H1 (cell line): ENCODE results near the gene UBE2M.

ENCODE experiments used
- ASH2L ChIP-seq: fragments of 200-600, 300-600 bp; sonication (generic); IDR thresholded peaks from one replicate; pipeline ENCODE4 v1.7.1; 2017; ENCODE audit warnings: low read length
- CHD1 ChIP-seq: IDR thresholded peaks from 2 replicates; pipeline ENCODE4 v1.6.1; 2012; ENCODE audit warnings: low read depth, low read length, improper control_type of control experiment
- CTCF ChIP-seq, 3 experiments: IDR thresholded peaks; 1 replicate in 2 of 3; 2 replicates in 1 of 3; pipeline versions ENCODE4 v1.5.1 to v1.6.1; 2011; ENCODE audit warnings: low read length in 3 of 3, mild to moderate bottlenecking in 3 of 3, inconsistent platforms in 2 of 3, low read depth in 1 of 3, moderate library complexity in 1 of 3; ENCODE audit not compliant: insufficient read depth in 1 of 3; ENCODE audit errors: control extremely low read depth in 1 of 3
- HDAC2 ChIP-seq, 2 experiments: fragments of 300-600 bp in 1 of 2; sonication (generic) in 1 of 2; IDR thresholded peaks; 2 replicates each; pipeline ENCODE4 v1.6.1; 2011 to 2012; ENCODE audit warnings: low read depth in 2 of 2, low read length in 2 of 2, mild to moderate bottlenecking in 2 of 2, moderate library complexity in 2 of 2, borderline replicate concordance in 1 of 2, inconsistent platforms in 1 of 2
- HDAC6 ChIP-seq: IDR thresholded peaks from one replicate; pipeline ENCODE4 v1.7.1; 2012; ENCODE audit warnings: low read depth, mild to moderate bottlenecking, inconsistent platforms, low read length, moderate library complexity
- JUN ChIP-seq: IDR thresholded peaks from 2 replicates; pipeline ENCODE4 v1.6.1; 2011; ENCODE audit warnings: low read depth, mild to moderate bottlenecking, improper control_type of control experiment, low read length
- MAFK ChIP-seq: IDR thresholded peaks from 2 replicates; pipeline ENCODE4 v1.6.1; 2012; ENCODE audit warnings: low read depth, mild to moderate bottlenecking, improper control_type of control experiment, low read length
- POLR2A ChIP-seq, 2 experiments: IDR thresholded peaks; 1 replicate in 1 of 2; 2 replicates in 1 of 2; pipeline ENCODE4 v1.6.1; 2011; ENCODE audit warnings: low read depth in 2 of 2, low read length in 2 of 2, mild to moderate bottlenecking in 2 of 2; ENCODE audit errors: control extremely low read depth in 1 of 2
- POLR2AphosphoS5 ChIP-seq: IDR thresholded peaks from 2 replicates; pipeline ENCODE4 v1.6.1; 2011; ENCODE audit warnings: low read depth, low read length
- RAD21 ChIP-seq, 2 experiments: IDR thresholded peaks in 1 of 2; conservative IDR thresholded peaks in 1 of 2; 2 replicates each; pipeline ENCODE4 v1.6.1; 2011; ENCODE audit warnings: low read depth in 2 of 2, low read length in 2 of 2, improper control_type of control experiment in 1 of 2, inconsistent platforms in 1 of 2, mild to moderate bottlenecking in 1 of 2, moderate library complexity in 1 of 2
- SIX5 ChIP-seq: IDR thresholded peaks from 2 replicates; pipeline ENCODE4 v1.6.1; 2011; ENCODE audit warnings: mild to moderate bottlenecking, low read depth, low read length
- TBP ChIP-seq: IDR thresholded peaks from 2 replicates; pipeline ENCODE4 v1.6.1; 2011; ENCODE audit warnings: low read depth, low read length, improper control_type of control experiment
- USF2 ChIP-seq: IDR thresholded peaks from 2 replicates; pipeline ENCODE4 v1.6.1; 2011; ENCODE audit warnings: low read length, improper control_type of control experiment
- ZNF274 ChIP-seq: IDR thresholded peaks from 2 replicates; pipeline ENCODE4 v1.7.0; 2012; ENCODE audit warnings: low read length, borderline replicate concordance; ENCODE audit errors: extremely low read depth

GRCh38 chr19:58570770-58571574, 12.6 kb upstream of the UBE2M start:
- no peak for TF ChIP-seq CTCF (IDR thresholded peaks at IDR 0.05; ENCODE audit: control extremely low read depth in 1 of 3, insufficient read depth in 1 of 3, low read depth in 1 of 3, low read length in 3 of 3)
- TF ChIP-seq POLR2A (IDR thresholded peaks at IDR 0.05; ENCODE audit: control extremely low read depth in 1 of 2, low read depth in 2 of 2, low read length in 2 of 2): no peak
- TF ChIP-seq RAD21 (IDR thresholded peaks at IDR 0.05 in 1 of 2, conservative IDR thresholded peaks at IDR 0.05 in 1 of 2; ENCODE audit: low read depth in 2 of 2, low read length in 2 of 2): no peak
- no peak for TF ChIP-seq SIX5
- TF ChIP-seq HDAC2 (IDR thresholded peaks at IDR 0.05; ENCODE audit: borderline replicate concordance in 1 of 2, low read depth in 2 of 2, low read length in 2 of 2): no peak
- TF ChIP-seq TBP: no peak
- no peak for TF ChIP-seq CHD1
- no peak for TF ChIP-seq ZNF274
- TF ChIP-seq MAFK: no peak
- TF ChIP-seq HDAC6: no peak
- no peak for TF ChIP-seq JUN
- no peak for TF ChIP-seq POLR2AphosphoS5
- no peak for TF ChIP-seq USF2
- TF ChIP-seq ASH2L: no peak
